Measurements from ENCODE around the gene PLA2G2D.

PLA2G2D gene

GRCh38 chr1:20093940-20094391, 25.4 kb downstream of the PLA2G2D start:
- H3K27me3 ChIP-seq (replicated peaks; ENCODE audit: control insufficient read depth, insufficient read depth, low read length): no peaks in the 10 kb centered on the region
- DNase-seq (ENCODE audit: low read depth): peak; percentile 24
- H3K36me3 ChIP-seq (ENCODE audit: control insufficient read depth, insufficient read depth, low read length, severe bottlenecking): no peaks in the 10 kb centered on the region
- peaks cover 3% of the 10 kb centered on the region for H3K9me3 ChIP-seq (ENCODE audit: control insufficient read depth, low read length)
- peaks cover 35% of the 10 kb centered on the region for H3K4me1 ChIP-seq (ENCODE audit: control insufficient read depth, insufficient read depth, low read length)
- peak overlapping the region; percentile 45 for H3K9ac ChIP-seq (ENCODE audit: low read length)
- H3K4me3 ChIP-seq (ENCODE audit: low read length): peak overlapping the region; percentile 7

- Histone ChIP-seq H3K36me3 (ENCODE audit: control insufficient read depth, insufficient read depth, low read length, severe bottlenecking) (no peaks in the 10 kb centered on the region), H3K4me3 (ENCODE audit: low read length) (no peak overlapping the region), H3K9me3 (ENCODE audit: control insufficient read depth, low read length) (peaks cover 3% of the 10 kb centered on the region), H3K27me3 (replicated peaks; ENCODE audit: control insufficient read depth, insufficient read depth, low read length) (no peaks in the 10 kb centered on the region), H3K9ac (ENCODE audit: low read length) (peak overlapping the region; percentile 45), H3K4me1 (ENCODE audit: control insufficient read depth, insufficient read depth, low read length) (peaks cover 35% of the 10 kb centered on the region)
- no peak for DNase-seq (ENCODE audit: low read depth)
These were observed 26.0 kb downstream of the PLA2G2D start for GRCh38 chr1:20093303-20093702.

GRCh38 chr1:20090641-20091040, 28.7 kb downstream of the PLA2G2D start:
- no peak for DNase-seq (ENCODE audit: low read depth)
- Histone ChIP-seq H3K9ac (ENCODE audit: low read length) (no peak overlapping the region), H3K4me3 (ENCODE audit: low read length) (no peak overlapping the region), H3K9me3 (ENCODE audit: control insufficient read depth, low read length) (no peaks in the 10 kb centered on the region), H3K27me3 (replicated peaks; ENCODE audit: control insufficient read depth, insufficient read depth, low read length) (no peaks in the 10 kb centered on the region), H3K36me3 (ENCODE audit: control insufficient read depth, insufficient read depth, low read length, severe bottlenecking) (no peaks in the 10 kb centered on the region), H3K4me1 (ENCODE audit: control insufficient read depth, insufficient read depth, low read length) (peaks cover 26% of the 10 kb centered on the region)

GRCh38 chr1:20090119-20090518, 29.2 kb downstream of the PLA2G2D start:
- no peaks in the 10 kb centered on the region for H3K9me3 ChIP-seq (ENCODE audit: control insufficient read depth, low read length)
- no peaks in the 10 kb centered on the region for H3K27me3 ChIP-seq (replicated peaks; ENCODE audit: control insufficient read depth, insufficient read depth, low read length)
- DNase-seq (ENCODE audit: low read depth): no peak
- no peak overlapping the region for H3K9ac ChIP-seq (ENCODE audit: low read length)
- peaks cover 24% of the 10 kb centered on the region for H3K4me1 ChIP-seq (ENCODE audit: control insufficient read depth, insufficient read depth, low read length)
- no peaks in the 10 kb centered on the region for H3K36me3 ChIP-seq (ENCODE audit: control insufficient read depth, insufficient read depth, low read length, severe bottlenecking)
- no peak overlapping the region for H3K4me3 ChIP-seq (ENCODE audit: low read length)

- Histone ChIP-seq H3K36me3 (ENCODE audit: control insufficient read depth, insufficient read depth, low read length, severe bottlenecking) (no peaks in the 10 kb centered on the region), H3K4me3 (ENCODE audit: low read length) (no peak overlapping the region), H3K9ac (ENCODE audit: low read length) (no peak overlapping the region), H3K9me3 (ENCODE audit: control insufficient read depth, low read length) (no peaks in the 10 kb centered on the region), H3K4me1 (ENCODE audit: control insufficient read depth, insufficient read depth, low read length) (peaks cover 18% of the 10 kb centered on the region), H3K27me3 (replicated peaks; ENCODE audit: control insufficient read depth, insufficient read depth, low read length) (peaks cover 1% of the 10 kb centered on the region)
- no peak for DNase-seq (ENCODE audit: low read depth)
These were observed 29.8 kb downstream of the PLA2G2D start for GRCh38 chr1:20089328-20090077.

- Histone ChIP-seq H3K9ac (ENCODE audit: low read length) (no peak overlapping the region), H3K9me3 (ENCODE audit: control insufficient read depth, low read length) (no peaks in the 10 kb centered on the region), H3K4me3 (ENCODE audit: low read length) (no peak overlapping the region), H3K4me1 (ENCODE audit: control insufficient read depth, insufficient read depth, low read length) (peaks cover 3% of the 10 kb centered on the region), H3K27me3 (replicated peaks; ENCODE audit: control insufficient read depth, insufficient read depth, low read length) (peaks cover 3% of the 10 kb centered on the region), H3K36me3 (ENCODE audit: control insufficient read depth, insufficient read depth, low read length, severe bottlenecking) (no peaks in the 10 kb centered on the region)
- DNase-seq (ENCODE audit: low read depth): no peak
These were observed 31.7 kb downstream of the PLA2G2D start for GRCh38 chr1:20087668-20088067.

GRCh38 chr1:20086800-20087199, 32.5 kb downstream of the PLA2G2D start:
- Histone ChIP-seq H3K4me1 (ENCODE audit: control insufficient read depth, insufficient read depth, low read length) (peaks cover 3% of the 10 kb centered on the region), H3K4me3 (ENCODE audit: low read length) (no peak overlapping the region), H3K9ac (ENCODE audit: low read length) (no peak overlapping the region)

GRCh38 chr1:20083178-20083944, 36.0 kb downstream of the PLA2G2D start:
- Histone ChIP-seq H3K27me3 (replicated peaks; ENCODE audit: control insufficient read depth, insufficient read depth, low read length) (peaks cover 3% of the 10 kb centered on the region), H3K4me1 (ENCODE audit: control insufficient read depth, insufficient read depth, low read length) (no peaks in the 10 kb centered on the region), H3K4me3 (ENCODE audit: low read length) (no peak overlapping the region), H3K9ac (ENCODE audit: low read length) (no peak overlapping the region), H3K9me3 (ENCODE audit: control insufficient read depth, low read length) (no peaks in the 10 kb centered on the region), H3K36me3 (ENCODE audit: control insufficient read depth, insufficient read depth, low read length, severe bottlenecking) (no peaks in the 10 kb centered on the region)
- DNase-seq (ENCODE audit: low read depth): no peak

More at GRCh38 chr1:20086800-20087199, 32.5 kb downstream of the PLA2G2D start:
- H3K27me3 ChIP-seq (replicated peaks; ENCODE audit: control insufficient read depth, insufficient read depth, low read length): peaks cover 3% of the 10 kb centered on the region
- no peaks in the 10 kb centered on the region for H3K36me3 ChIP-seq (ENCODE audit: control insufficient read depth, insufficient read depth, low read length, severe bottlenecking)
- no peaks in the 10 kb centered on the region for H3K9me3 ChIP-seq (ENCODE audit: control insufficient read depth, low read length)
- no peak for DNase-seq (ENCODE audit: low read depth)

GRCh38 chr1:20082772-20083171, 36.6 kb downstream of the PLA2G2D start:
- Histone ChIP-seq H3K9ac (ENCODE audit: low read length) (no peak overlapping the region), H3K36me3 (ENCODE audit: control insufficient read depth, insufficient read depth, low read length, severe bottlenecking) (no peaks in the 10 kb centered on the region), H3K27me3 (replicated peaks; ENCODE audit: control insufficient read depth, insufficient read depth, low read length) (peaks cover 3% of the 10 kb centered on the region), H3K9me3 (ENCODE audit: control insufficient read depth, low read length) (no peaks in the 10 kb centered on the region), H3K4me3 (ENCODE audit: low read length) (no peak overlapping the region), H3K4me1 (ENCODE audit: control insufficient read depth, insufficient read depth, low read length) (no peaks in the 10 kb centered on the region)
- no peak for DNase-seq (ENCODE audit: low read depth)

- no peaks in the 10 kb centered on the region for H3K36me3 ChIP-seq (ENCODE audit: control insufficient read depth, insufficient read depth, low read length, severe bottlenecking)
- H3K9ac ChIP-seq (ENCODE audit: low read length): no peak overlapping the region
- no peak overlapping the region for H3K4me3 ChIP-seq (ENCODE audit: low read length)
- DNase-seq (ENCODE audit: low read depth): no peak
- peaks cover 3% of the 10 kb centered on the region for H3K27me3 ChIP-seq (replicated peaks; ENCODE audit: control insufficient read depth, insufficient read depth, low read length)
- no peaks in the 10 kb centered on the region for H3K9me3 ChIP-seq (ENCODE audit: control insufficient read depth, low read length)
- no peaks in the 10 kb centered on the region for H3K4me1 ChIP-seq (ENCODE audit: control insufficient read depth, insufficient read depth, low read length)
These were observed 38.0 kb downstream of the PLA2G2D start for GRCh38 chr1:20081353-20081810.
